ENCODE measurements around the gene HSD11B2.
A peak's percentile ranks its signal among the peaks of the same experiment; 100 is the strongest.

Gene HSD11B2

DNA sequence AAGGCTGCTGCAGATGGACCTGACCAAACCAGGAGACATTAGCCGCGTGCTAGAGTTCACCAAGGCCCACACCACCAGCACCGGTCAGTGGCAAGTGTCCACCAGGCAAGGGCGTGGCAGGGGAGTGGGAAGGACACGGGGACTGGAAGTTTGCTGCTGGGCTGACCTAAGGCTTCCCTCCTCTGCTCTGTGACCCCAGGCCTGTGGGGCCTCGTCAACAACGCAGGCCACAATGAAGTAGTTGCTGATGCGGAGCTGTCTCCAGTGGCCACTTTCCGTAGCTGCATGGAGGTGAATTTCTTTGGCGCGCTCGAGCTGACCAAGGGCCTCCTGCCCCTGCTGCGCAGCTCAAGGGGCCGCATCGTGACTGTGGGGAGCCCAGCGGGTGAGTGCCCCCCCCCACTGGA is 4.8 kb downstream of the HSD11B2 start:
- DNase-seq (ENCODE audit: low read depth), result no peak
- TF ChIP-seq, protein P1, sequence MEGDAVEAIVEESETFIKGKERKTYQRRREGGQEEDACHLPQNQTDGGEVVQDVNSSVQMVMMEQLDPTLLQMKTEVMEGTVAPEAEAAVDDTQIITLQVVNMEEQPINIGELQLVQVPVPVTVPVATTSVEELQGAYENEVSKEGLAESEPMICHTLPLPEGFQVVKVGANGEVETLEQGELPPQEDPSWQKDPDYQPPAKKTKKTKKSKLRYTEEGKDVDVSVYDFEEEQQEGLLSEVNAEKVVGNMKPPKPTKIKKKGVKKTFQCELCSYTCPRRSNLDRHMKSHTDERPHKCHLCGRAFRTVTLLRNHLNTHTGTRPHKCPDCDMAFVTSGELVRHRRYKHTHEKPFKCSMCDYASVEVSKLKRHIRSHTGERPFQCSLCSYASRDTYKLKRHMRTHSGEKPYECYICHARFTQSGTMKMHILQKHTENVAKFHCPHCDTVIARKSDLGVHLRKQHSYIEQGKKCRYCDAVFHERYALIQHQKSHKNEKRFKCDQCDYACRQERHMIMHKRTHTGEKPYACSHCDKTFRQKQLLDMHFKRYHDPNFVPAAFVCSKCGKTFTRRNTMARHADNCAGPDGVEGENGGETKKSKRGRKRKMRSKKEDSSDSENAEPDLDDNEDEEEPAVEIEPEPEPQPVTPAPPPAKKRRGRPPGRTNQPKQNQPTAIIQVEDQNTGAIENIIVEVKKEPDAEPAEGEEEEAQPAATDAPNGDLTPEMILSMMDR (IDR thresholded peaks at IDR 0.05; ENCODE audit: control insufficient read depth, extremely low read depth, insufficient read depth), result no peak
- no peak overlapping the region for H3K4me3 ChIP-seq (ENCODE audit: low read depth, low read length)

GRCh38 chr16:67436640-67437193 is 5.8 kb downstream of the HSD11B2 start:
- no peak for DNase-seq (ENCODE audit: low read depth)
- no peak overlapping the region for H3K4me3 ChIP-seq (ENCODE audit: low read depth, low read length)
- TF ChIP-seq, protein P1 (IDR thresholded peaks at IDR 0.05; ENCODE audit: control insufficient read depth, extremely low read depth, insufficient read depth), result no peak

DNA sequence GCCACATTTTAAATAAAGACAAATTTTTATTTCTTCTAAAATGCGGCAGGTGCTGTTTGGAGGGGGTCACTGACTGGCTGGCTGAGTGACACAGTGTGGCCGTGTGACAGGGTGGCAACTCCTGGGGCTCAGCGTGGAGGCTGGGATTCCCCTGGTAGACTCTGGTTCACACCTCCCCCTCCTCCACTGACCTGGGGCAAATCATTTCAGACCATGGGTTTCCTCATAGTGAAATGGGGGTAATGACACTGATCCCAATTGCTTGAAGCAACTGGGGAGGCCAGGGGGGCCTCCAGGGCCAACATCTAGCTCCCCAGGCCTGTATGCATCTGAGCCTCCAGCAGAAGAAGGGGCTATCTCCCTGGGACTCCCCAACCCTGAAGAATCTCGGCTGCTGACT is 6.6 kb downstream of the HSD11B2 start:
- TF ChIP-seq, protein P1 (IDR thresholded peaks at IDR 0.05; ENCODE audit: control insufficient read depth, extremely low read depth, insufficient read depth), result no peak
- no peak overlapping the region for H3K4me3 ChIP-seq (ENCODE audit: low read depth, low read length)
- DNase-seq (ENCODE audit: low read depth), result no peak

GRCh38 chr16:67438098-67438791 is 7.3 kb downstream of the HSD11B2 start:
- TF ChIP-seq, protein P1 (IDR thresholded peaks at IDR 0.05; ENCODE audit: control insufficient read depth, extremely low read depth, insufficient read depth), result no peak
- no peak overlapping the region for H3K4me3 ChIP-seq (ENCODE audit: low read depth, low read length)
- DNase-seq (ENCODE audit: low read depth), result no peak

DNA sequence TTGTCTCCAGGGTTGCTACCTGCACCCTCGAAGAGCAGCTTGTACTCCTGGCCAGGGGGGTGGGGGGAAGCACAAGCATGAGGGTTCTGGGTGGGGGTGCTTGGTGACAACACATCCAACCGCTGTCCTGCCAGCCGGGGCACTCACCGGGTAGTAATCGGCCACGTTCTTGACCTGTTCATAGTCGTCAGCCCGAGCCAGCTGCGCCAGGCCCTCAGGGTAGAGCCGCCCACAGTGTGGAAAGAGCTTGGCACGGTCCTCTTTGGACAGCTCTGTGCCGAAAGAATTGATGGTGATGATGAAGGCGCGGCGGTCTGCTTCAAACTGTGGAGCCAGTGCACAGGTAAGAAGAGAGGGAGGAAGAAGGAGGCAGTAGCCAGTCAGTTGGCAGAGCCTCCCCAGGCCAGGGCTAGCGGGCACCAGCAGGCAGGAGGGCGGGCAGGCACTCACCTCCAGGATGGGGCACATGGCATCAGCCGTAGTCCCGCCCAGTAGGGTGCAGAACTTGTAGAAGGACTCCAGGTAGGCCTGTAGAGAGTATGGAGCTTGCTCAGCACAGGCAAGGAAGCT is 8.0 kb downstream of the HSD11B2 start:
- TF ChIP-seq, protein P1 (IDR thresholded peaks at IDR 0.05; ENCODE audit: control insufficient read depth, extremely low read depth, insufficient read depth), result no peak
- H3K4me3 ChIP-seq (ENCODE audit: low read depth, low read length), result no peak overlapping the region
- no peak for DNase-seq (ENCODE audit: low read depth)

GRCh38 chr16:67441271-67441753 is 10.4 kb downstream of the HSD11B2 start:
- TF ChIP-seq, protein P1 (IDR thresholded peaks at IDR 0.05; ENCODE audit: control insufficient read depth, extremely low read depth, insufficient read depth), result no peak
- H3K4me3 ChIP-seq (ENCODE audit: low read depth, low read length), result no peak overlapping the region
- DNase-seq (ENCODE audit: low read depth), result peak; percentile 96

All from LNCaP clone FGC (cell line).